VCaP (cell line): ENCODE results near the gene ERC2.
A peak's percentile ranks its signal among the peaks of the same experiment; 100 is the strongest.

Source experiments
- H3K27ac ChIP-seq: fragments of 450-650 bp; 2 replicates; pipeline ENCODE4 v1.5.1; 2017
- TF ChIP-seq, protein P1 (sequence below): fragments of 450-650 bp; conservative IDR thresholded peaks from 2 replicates; pipeline ENCODE4 v1.5.1; 2017; ENCODE audit warnings: mild to moderate bottlenecking, moderate library complexity

The ERC2 gene

GRCh38 chr3:56318891-56319290, 149.4 kb downstream of the ERC2 start:
- H3K27ac ChIP-seq: no peak overlapping the region
- TF ChIP-seq, protein P1, sequence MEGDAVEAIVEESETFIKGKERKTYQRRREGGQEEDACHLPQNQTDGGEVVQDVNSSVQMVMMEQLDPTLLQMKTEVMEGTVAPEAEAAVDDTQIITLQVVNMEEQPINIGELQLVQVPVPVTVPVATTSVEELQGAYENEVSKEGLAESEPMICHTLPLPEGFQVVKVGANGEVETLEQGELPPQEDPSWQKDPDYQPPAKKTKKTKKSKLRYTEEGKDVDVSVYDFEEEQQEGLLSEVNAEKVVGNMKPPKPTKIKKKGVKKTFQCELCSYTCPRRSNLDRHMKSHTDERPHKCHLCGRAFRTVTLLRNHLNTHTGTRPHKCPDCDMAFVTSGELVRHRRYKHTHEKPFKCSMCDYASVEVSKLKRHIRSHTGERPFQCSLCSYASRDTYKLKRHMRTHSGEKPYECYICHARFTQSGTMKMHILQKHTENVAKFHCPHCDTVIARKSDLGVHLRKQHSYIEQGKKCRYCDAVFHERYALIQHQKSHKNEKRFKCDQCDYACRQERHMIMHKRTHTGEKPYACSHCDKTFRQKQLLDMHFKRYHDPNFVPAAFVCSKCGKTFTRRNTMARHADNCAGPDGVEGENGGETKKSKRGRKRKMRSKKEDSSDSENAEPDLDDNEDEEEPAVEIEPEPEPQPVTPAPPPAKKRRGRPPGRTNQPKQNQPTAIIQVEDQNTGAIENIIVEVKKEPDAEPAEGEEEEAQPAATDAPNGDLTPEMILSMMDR: no peak

- TF ChIP-seq, protein P1: no peak
- no peak overlapping the region for H3K27ac ChIP-seq
Measured at GRCh38 chr3:56316944-56317343, 151.3 kb downstream of the ERC2 start.

GRCh38 chr3:56314842-56315241, 153.4 kb downstream of the ERC2 start:
- H3K27ac ChIP-seq: no peak overlapping the region
- TF ChIP-seq, protein P1: no peak

DNA sequence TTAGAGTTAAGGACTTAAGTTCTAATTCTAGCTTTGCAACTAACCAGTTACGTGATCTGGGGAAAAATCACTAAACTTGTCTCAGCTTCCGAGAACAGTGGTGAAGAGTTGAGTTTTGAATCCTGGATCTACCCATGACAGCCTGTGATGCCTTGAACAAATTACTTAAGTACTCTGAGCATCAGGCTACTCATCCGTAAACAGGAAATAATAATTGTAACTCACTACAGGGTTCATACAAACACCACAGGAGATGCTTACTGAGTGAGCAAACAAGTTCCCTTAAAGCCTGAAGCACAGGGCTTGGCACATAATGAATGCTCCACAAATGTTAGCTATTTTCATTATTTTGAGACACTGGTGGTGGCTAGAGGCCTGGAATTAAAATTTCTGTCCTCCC, 158.8 kb downstream of the ERC2 start:
- no peak overlapping the region for H3K27ac ChIP-seq
- TF ChIP-seq, protein P1: no peak

DNA sequence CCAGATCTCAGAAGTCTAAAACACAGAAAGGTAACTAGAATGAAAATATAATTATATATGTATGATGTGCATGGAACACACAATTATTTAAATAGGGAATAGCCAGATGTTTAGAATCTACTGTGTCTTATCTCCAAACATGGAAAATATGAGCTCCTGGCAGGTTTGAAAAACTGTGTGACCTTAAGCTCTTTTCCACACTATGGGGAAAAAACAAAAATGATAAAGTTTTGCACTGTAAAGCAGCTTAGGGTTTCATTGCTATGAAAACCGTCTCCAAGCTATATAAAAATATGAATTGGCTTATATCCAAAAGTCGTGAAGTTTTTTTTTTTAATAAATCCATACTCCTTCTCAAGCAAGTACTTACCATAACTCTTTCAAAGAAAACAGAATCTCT, 159.8 kb downstream of the ERC2 start:
- TF ChIP-seq, protein P1: no peak
- no peak overlapping the region for H3K27ac ChIP-seq

DNA sequence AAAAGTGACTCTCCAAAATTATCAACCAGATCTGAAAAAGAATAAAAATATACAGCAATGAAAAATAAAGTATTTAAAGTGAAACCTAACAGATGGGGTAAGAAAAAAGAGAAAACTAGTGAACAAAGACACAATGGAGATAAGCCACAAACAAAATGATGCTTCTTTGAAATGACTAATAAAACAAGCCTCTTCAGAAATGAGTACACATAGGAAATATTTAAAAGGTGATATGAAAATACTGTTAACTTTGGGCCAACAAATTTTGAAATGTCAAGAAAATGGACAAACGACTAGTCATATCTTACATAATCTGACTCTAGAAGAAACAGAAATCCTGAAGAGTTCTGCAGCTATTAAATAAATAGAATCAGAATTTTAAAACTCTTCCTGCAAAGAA, 164.2 kb downstream of the ERC2 start:
- TF ChIP-seq, protein P1: no peak
- no peak overlapping the region for H3K27ac ChIP-seq

DNA sequence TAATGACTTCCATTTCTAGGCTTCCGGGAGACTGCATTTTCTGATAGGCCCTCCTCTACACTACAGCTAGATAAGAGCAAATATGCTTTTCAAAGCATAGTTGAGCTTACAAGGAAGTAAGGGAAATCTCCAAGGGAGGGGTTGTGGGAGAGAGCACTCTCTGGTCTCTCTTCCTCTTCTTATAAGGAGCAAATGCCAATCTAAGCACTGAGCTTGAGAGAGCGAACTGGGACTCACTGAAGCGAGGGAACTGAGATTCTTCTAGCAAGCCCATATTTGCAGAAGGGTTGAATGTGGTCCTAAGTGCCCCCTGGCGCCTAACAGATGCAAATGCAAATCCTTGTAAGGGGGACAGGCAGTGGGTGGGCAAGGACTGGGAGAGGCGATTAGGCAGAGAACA, 164.8 kb downstream of the ERC2 start:
- H3K27ac ChIP-seq: no peak overlapping the region

More for the DNA sequence above, 164.8 kb downstream of the ERC2 start:
- TF ChIP-seq, protein P1: peak; percentile 26; the same call in 1 of the 2 replicates
